Activated B cell treated with CpG ODN at 0.5 μM for 24 hours (primary cell): ENCODE measurements around the gene MCF2L2. TPM values are rescaled to one million over a fixed set of nuclear protein-coding genes. Genes with fewer than 3 reads are reported as not detected.

Experiments used
- ATAC-seq: fragments of 200-7000 bp; cut with Tn5 transposase; one replicate; pipeline ENCODE4 v1.10.0; 2021; ENCODE audit warnings: low read depth, mild to moderate bottlenecking, moderate library complexity
- CTCF ChIA-PET: fragments of 350-600 bp; sonication (Branson Sonifier 250); formaldehyde crosslinking; loops from one replicate; lab custom pipeline; 2021; ENCODE audit warnings: antibody characterized with exemption; lab: Charles Lee
- POLR2A ChIA-PET: fragments of 350-600 bp; sonication (Branson Sonifier 250); formaldehyde crosslinking; loops from one replicate; lab custom pipeline; 2021; ENCODE audit warnings: antibody characterized with exemption; lab: Charles Lee
- DNase-seq: peaks from one replicate; pipeline ENCODE4 v3.0.0; 2022
- H3K27ac Mint-ChIP-seq: one replicate; pipeline ENCODE4 v1.8.0; 2020; ENCODE audit warnings: mixed read lengths
- H3K27me3 Mint-ChIP-seq: one replicate; pipeline ENCODE4 v1.8.0; 2021; ENCODE audit warnings: mixed read lengths
- H3K36me3 Mint-ChIP-seq: one replicate; pipeline ENCODE4 v1.8.0; 2021; ENCODE audit warnings: low read depth, mixed read lengths
- H3K4me1 Mint-ChIP-seq: one replicate; pipeline ENCODE4 v1.8.0; 2021; ENCODE audit warnings: mixed read lengths
- H3K4me3 Mint-ChIP-seq: one replicate; pipeline ENCODE4 v1.8.0; 2020; ENCODE audit warnings: mild to moderate bottlenecking, mixed read lengths
- H3K9me3 Mint-ChIP-seq: one replicate; pipeline ENCODE4 v1.8.0; 2020; ENCODE audit warnings: mixed read lengths
- intact Hi-C: fragments of 100-400 bp; cut with micrococcal nuclease; formaldehyde crosslinking; loops from one replicate; pipeline ENCODE4 v1.15.1; 2024
- total RNA-seq: library from RNA; stranded (reverse); gene quantifications from 2 replicates; pipeline ENCODE4 v1.2.3, GENCODE V29; 2022
- TF ChIP-seq, protein P1 (sequence below): fragments of 200-600 bp; IDR thresholded peaks from one replicate; pipeline ENCODE4 v1.8.0; 2022; ENCODE audit warnings: antibody characterized with exemption, mild to moderate bottlenecking

The MCF2L2 gene
- total RNA-seq, 1 donor from 2014 or later = 2.4 TPM

DNA sequence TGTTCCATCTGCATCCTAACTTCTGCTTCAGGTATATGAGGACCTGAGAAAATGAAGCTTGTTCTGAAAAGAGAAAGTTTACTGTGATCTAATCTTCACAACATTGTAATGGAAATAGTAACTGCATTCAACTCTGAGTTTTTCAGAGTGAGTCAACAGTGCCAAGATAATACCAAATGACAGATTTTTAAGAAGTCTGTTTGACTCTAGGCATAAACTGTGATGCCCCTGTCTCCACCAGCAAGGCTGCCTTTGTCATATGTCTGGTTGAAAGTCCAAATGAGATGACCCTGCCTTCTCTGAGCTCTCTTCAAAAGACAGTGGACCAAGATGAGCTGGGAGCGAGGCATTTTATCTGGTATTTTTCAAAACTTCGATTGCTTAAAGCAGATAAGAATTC, 220.2 kb downstream of the MCF2L2 start:
- ATAC-seq = no peak
- TF ChIP-seq, protein P1, sequence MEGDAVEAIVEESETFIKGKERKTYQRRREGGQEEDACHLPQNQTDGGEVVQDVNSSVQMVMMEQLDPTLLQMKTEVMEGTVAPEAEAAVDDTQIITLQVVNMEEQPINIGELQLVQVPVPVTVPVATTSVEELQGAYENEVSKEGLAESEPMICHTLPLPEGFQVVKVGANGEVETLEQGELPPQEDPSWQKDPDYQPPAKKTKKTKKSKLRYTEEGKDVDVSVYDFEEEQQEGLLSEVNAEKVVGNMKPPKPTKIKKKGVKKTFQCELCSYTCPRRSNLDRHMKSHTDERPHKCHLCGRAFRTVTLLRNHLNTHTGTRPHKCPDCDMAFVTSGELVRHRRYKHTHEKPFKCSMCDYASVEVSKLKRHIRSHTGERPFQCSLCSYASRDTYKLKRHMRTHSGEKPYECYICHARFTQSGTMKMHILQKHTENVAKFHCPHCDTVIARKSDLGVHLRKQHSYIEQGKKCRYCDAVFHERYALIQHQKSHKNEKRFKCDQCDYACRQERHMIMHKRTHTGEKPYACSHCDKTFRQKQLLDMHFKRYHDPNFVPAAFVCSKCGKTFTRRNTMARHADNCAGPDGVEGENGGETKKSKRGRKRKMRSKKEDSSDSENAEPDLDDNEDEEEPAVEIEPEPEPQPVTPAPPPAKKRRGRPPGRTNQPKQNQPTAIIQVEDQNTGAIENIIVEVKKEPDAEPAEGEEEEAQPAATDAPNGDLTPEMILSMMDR = no peak
- DNase-seq = no peak
- ChIA-PET POLR2A (no interaction called here), CTCF (no interaction called here)
- H3K27ac Mint-ChIP-seq = no peak overlapping the region
- no peak overlapping the region for H3K4me3 Mint-ChIP-seq
- H3K9me3 Mint-ChIP-seq = peaks cover 10% of the 10 kb centered on the region
- peaks cover 26% of the 10 kb centered on the region for H3K4me1 Mint-ChIP-seq
- intact Hi-C loops = no loop called here
- H3K36me3 Mint-ChIP-seq = no peaks in the 10 kb centered on the region
- H3K27me3 Mint-ChIP-seq = peaks cover 27% of the 10 kb centered on the region

DNA sequence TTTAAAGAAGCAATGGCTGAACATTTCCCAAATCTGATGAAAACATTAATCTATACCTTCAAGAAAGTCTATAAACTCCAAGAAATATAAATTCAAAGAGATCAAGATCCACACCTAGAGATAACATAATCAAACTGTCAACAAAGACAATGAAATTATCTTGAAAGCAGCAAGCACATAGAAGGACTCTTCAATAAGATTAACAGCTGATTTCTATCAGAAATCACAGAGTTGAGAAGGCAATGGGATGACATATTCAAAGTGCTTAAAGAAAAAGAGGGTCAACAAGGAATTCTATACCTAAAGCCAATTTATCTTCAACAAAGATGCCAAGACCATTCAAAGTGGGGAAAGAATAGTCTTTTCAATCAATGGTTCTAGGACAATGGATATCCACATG, 224.7 kb downstream of the MCF2L2 start:
- TF ChIP-seq, protein P1 = no peak
- no peak overlapping the region for H3K4me3 Mint-ChIP-seq
- H3K27ac Mint-ChIP-seq = no peak overlapping the region
- peaks cover 2% of the 10 kb centered on the region for H3K36me3 Mint-ChIP-seq
- CTCF ChIA-PET = no interaction called here
- no peak for ATAC-seq
- POLR2A ChIA-PET = no interaction called here
- peaks cover 16% of the 10 kb centered on the region for H3K9me3 Mint-ChIP-seq
- no peaks in the 10 kb centered on the region for H3K4me1 Mint-ChIP-seq
- no peak for DNase-seq
- peaks cover 22% of the 10 kb centered on the region for H3K27me3 Mint-ChIP-seq
- intact Hi-C loops = no loop called here

DNA sequence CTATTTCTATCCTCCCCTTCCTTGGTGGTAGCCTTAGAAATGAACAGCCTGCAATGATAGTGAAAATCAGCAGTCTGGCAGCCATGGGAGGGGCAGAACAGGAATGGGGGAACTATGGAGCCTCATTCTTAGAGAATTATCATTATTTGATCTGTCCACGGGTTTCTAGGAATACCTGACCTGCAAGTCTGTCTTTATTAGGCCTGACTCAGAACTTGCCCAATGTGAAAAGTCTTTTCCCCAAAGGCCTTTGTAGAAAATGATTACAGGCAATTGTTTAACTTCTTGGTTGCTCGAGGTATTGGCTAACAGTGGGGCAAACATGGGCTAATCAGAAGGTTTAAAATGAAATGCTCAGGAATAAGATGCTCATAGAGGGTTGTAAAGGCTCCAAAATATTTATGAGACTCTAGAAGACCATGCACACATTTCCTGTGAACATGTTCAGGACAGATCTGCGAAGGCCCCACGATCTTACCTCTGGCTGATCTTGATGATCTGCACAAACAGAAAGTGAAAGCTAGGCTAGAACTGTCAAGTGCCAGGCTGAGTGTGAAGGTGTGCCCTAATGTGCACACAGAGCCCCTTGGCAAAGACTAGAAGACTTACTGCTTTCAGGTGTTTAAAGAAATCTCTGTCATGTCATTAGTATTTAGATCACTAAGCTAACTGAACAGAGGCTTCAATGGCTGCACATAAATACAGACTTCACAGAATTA, 226.3 kb downstream of the MCF2L2 start:
- ChIA-PET POLR2A (no interaction called here), CTCF (no interaction called here)
- H3K36me3 Mint-ChIP-seq = peaks cover 2% of the 10 kb centered on the region
- TF ChIP-seq, protein P1 = no peak
- H3K27ac Mint-ChIP-seq = no peak overlapping the region
- intact Hi-C loops = no loop called here
- peaks cover 18% of the 10 kb centered on the region for H3K9me3 Mint-ChIP-seq
- H3K4me3 Mint-ChIP-seq = no peak overlapping the region
- no peak for ATAC-seq
- no peak for DNase-seq
- H3K4me1 Mint-ChIP-seq = no peaks in the 10 kb centered on the region
- peaks cover 22% of the 10 kb centered on the region for H3K27me3 Mint-ChIP-seq

DNA sequence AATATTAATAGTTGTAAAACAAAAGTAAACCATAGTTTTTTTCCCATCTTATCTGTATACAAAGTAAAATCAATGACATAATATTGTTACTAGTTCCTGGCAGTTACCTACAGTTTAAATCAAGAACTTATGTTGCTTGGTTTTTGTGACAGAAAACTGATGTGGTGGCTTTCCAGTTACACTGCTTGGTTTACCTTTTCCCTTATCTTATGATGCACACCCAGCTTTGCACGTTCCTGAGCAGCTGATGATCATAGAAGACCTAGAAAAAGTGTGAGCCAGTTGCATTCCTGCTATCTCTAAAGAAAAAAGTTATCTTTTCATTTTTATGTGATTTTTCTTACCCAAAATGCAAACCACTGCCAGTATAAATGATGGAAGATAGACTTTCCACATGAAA, 229.5 kb downstream of the MCF2L2 start:
- Mint-ChIP-seq H3K4me1 (no peaks in the 10 kb centered on the region), H3K36me3 (peaks cover 2% of the 10 kb centered on the region), H3K27ac (no peak overlapping the region), H3K4me3 (no peak overlapping the region), H3K27me3 (peaks cover 26% of the 10 kb centered on the region), H3K9me3 (peaks cover 15% of the 10 kb centered on the region)
- DNase-seq = no peak
- TF ChIP-seq, protein P1 = no peak
- ATAC-seq = no peak
- intact Hi-C loops = no loop called here
- CTCF ChIA-PET = no interaction called here
- POLR2A ChIA-PET = no interaction called here

DNA sequence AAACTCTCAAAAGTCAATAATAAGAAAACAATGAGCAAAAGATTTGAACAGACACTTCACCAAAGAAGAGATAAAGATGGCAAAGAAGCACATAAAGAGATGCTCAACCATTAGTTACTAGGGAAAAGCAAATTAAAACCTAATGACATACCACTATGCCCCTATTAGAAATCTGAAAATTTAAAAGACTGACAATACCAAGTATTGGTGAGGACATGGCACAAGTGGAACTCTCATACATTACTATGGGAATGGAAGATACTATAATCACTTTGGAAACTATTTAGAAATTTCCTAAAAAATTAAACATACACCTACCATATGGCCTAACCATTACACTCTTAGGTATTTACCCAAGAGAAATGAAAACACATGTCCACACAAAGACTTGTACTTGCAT, 230.7 kb downstream of the MCF2L2 start:
- DNase-seq (no peak), ATAC-seq (no peak)
- ChIA-PET POLR2A (no interaction called here), CTCF (no interaction called here)
- H3K9me3 Mint-ChIP-seq = peaks cover 7% of the 10 kb centered on the region
- H3K27ac Mint-ChIP-seq = no peak overlapping the region
- intact Hi-C loops = no loop called here
- H3K36me3 Mint-ChIP-seq = peaks cover 2% of the 10 kb centered on the region
- no peak overlapping the region for H3K4me3 Mint-ChIP-seq
- TF ChIP-seq, protein P1 = no peak
- no peaks in the 10 kb centered on the region for H3K4me1 Mint-ChIP-seq
- peaks cover 31% of the 10 kb centered on the region for H3K27me3 Mint-ChIP-seq
